HEK293T (cell line): ENCODE measurements around the gene RNF225.

Experiments
- ARNT ChIP-seq: fragments of 450-650 bp; IDR thresholded peaks from 2 replicates; pipeline ENCODE4 v1.6.1; 2017; ENCODE audit warnings: mild to moderate bottlenecking
- BHLHE40 ChIP-seq: fragments of 450-650 bp; IDR thresholded peaks from 2 replicates; pipeline ENCODE4 v1.6.1; 2016; ENCODE audit warnings: mild to moderate bottlenecking, moderate library complexity, borderline replicate concordance
- CTBP1 ChIP-seq: fragments of 450-650 bp; IDR thresholded peaks from 2 replicates; pipeline ENCODE4 v1.6.1; 2016; ENCODE audit warnings: borderline replicate concordance
- FOXM1 ChIP-seq: fragments of 450-650 bp; IDR thresholded peaks from 2 replicates; pipeline ENCODE4 v1.6.1; 2017; ENCODE audit warnings: mild to moderate bottlenecking, borderline replicate concordance
- HDGF ChIP-seq: fragments of 450-650 bp; IDR thresholded peaks from 2 replicates; pipeline ENCODE4 v1.6.1; 2017; ENCODE audit warnings: antibody characterized with exemption, borderline replicate concordance
- LEF1 ChIP-seq: fragments of 450-650 bp; IDR thresholded peaks from 2 replicates; pipeline ENCODE4 v1.6.1; 2017; ENCODE audit warnings: mild to moderate bottlenecking, borderline replicate concordance
- SP1 ChIP-seq: fragments of 450-650 bp; IDR thresholded peaks from 2 replicates; pipeline ENCODE4 v1.6.1; 2017
- SUZ12 ChIP-seq: fragments of 450-650 bp; IDR thresholded peaks from 2 replicates; pipeline ENCODE4 v1.6.1; 2016; ENCODE audit warnings: mild to moderate bottlenecking
- TARDBP ChIP-seq: fragments of 450-650 bp; IDR thresholded peaks from 2 replicates; pipeline ENCODE4 v1.6.1; 2016
- TF ChIP-seq, protein P1 (sequence below): fragments of 450-650 bp; IDR thresholded peaks from 2 replicates; pipeline ENCODE4 v1.6.1; 2016

DNA sequence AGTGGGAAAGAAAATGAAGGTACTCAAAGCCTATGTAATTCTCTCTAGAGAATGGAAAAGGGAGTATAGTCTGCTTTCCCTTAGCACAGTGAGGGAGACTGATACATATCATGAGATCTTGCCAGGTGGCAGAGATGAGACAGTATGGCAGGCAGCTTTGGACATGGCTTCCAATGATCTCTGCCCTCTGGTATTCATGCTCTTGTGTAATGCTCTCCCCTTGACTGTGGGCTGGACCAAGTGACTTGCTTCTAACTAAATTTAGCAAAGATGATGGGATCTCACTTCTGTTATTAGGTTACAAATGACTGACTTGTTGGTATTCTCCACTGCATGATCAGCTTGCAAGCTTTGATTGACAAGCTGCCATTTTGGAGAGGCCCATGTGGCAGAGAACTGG lies 34.3 kb downstream of the RNF225 start:
- TF ChIP-seq SUZ12 (no peak), BHLHE40 (no peak), CTBP1 (no peak), TARDBP (no peak), ARNT (no peak), LEF1 (no peak), HDGF (no peak), SP1 (no peak), FOXM1 (no peak)
- TF ChIP-seq, protein P1, sequence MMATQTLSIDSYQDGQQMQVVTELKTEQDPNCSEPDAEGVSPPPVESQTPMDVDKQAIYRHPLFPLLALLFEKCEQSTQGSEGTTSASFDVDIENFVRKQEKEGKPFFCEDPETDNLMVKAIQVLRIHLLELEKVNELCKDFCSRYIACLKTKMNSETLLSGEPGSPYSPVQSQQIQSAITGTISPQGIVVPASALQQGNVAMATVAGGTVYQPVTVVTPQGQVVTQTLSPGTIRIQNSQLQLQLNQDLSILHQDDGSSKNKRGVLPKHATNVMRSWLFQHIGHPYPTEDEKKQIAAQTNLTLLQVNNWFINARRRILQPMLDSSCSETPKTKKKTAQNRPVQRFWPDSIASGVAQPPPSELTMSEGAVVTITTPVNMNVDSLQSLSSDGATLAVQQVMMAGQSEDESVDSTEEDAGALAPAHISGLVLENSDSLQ: peak; percentile 19; the same call in 1 of the 2 replicates
